HepG2 (cell line): Measurements from ENCODE around the gene RARA. TPM values are rescaled to one million over a fixed set of nuclear protein-coding genes. Genes with fewer than 3 reads are reported as not detected.
A peak's percentile ranks its signal among the peaks of the same experiment; 100 is the strongest.

Experiments
- ATF6 ChIP-seq: sonication (generic); formaldehyde crosslinking; conservative IDR thresholded peaks from 2 replicates; pipeline ENCODE4 v1.4.0; 2020; ENCODE audit warnings: missing genetic modification reagents
- CCDC6 ChIP-seq: sonication (generic); formaldehyde crosslinking; IDR thresholded peaks from 2 replicates; pipeline ENCODE4 v1.8.1; 2022; ENCODE audit warnings: mild to moderate bottlenecking, missing genetic modification reagents, moderate library complexity
- ETV5 ChIP-seq: IDR thresholded peaks from 2 replicates; pipeline ENCODE4 v1.6.1; 2018; ENCODE audit warnings: missing biosample characterization, missing genetic modification reagents, inconsistent platforms, borderline replicate concordance
- GFI1 ChIP-seq: sonication (generic); formaldehyde crosslinking; IDR thresholded peaks from 2 replicates; pipeline ENCODE4 v1.5.0; 2020; ENCODE audit warnings: missing genetic modification reagents, mild to moderate bottlenecking, borderline replicate concordance
- HIVEP1 ChIP-seq: sonication (generic); formaldehyde crosslinking; IDR thresholded peaks from 2 replicates; pipeline ENCODE4 v1.4.0; 2020; ENCODE audit warnings: mild to moderate bottlenecking, missing genetic modification reagents
- KDM3A ChIP-seq: IDR thresholded peaks from 2 replicates; pipeline ENCODE4 v1.6.1; 2018; ENCODE audit warnings: low read depth, missing compliant biosample characterization
- MAFG ChIP-seq: sonication (generic); formaldehyde crosslinking; IDR thresholded peaks from 2 replicates; pipeline ENCODE4 v1.5.1; 2020; ENCODE audit warnings: mild to moderate bottlenecking, missing genetic modification reagents
- MXD1 ChIP-seq: sonication (generic); formaldehyde crosslinking; IDR thresholded peaks from 2 replicates; pipeline ENCODE4 v1.4.0; 2020; ENCODE audit warnings: mild to moderate bottlenecking, missing genetic modification reagents
- NR3C1 ChIP-seq: sonication (generic); formaldehyde crosslinking; IDR thresholded peaks from 2 replicates; pipeline ENCODE4 v1.4.0; 2020; ENCODE audit warnings: missing genetic modification reagents
- RBFOX2 ChIP-seq: fragments of 200-400 bp; formaldehyde crosslinking; IDR thresholded peaks from 2 replicates; pipeline ENCODE4 v1.6.1; 2017; ENCODE audit warnings: low read depth, mild to moderate bottlenecking, low read length
- SKI ChIP-seq: fragments of 450-650 bp; IDR thresholded peaks from one replicate; pipeline ENCODE4 v1.6.1; 2018; ENCODE audit warnings: mild to moderate bottlenecking; ENCODE audit not compliant: partially characterized antibody
- TMF1 ChIP-seq: sonication (generic); formaldehyde crosslinking; IDR thresholded peaks from 2 replicates; pipeline ENCODE4 v1.8.1; 2022; ENCODE audit warnings: low read depth, missing genetic modification reagents
- U2AF2 ChIP-seq: fragments of 200-400 bp; formaldehyde crosslinking; IDR thresholded peaks from 2 replicates; pipeline ENCODE4 v1.6.1; 2017; ENCODE audit warnings: low read depth, mild to moderate bottlenecking, low read length
- XRCC5 ChIP-seq: fragments of 200-400 bp; formaldehyde crosslinking; optimal IDR thresholded peaks from 2 replicates; pipeline ENCODE3; 2017; ENCODE audit warnings: mild to moderate bottlenecking, low read length
- YEATS4 ChIP-seq: sonication (generic); formaldehyde crosslinking; IDR thresholded peaks from 2 replicates; pipeline ENCODE4 v1.4.0; 2020; ENCODE audit warnings: missing genetic modification reagents, borderline replicate concordance
- ZBTB46 ChIP-seq: sonication (generic); formaldehyde crosslinking; IDR thresholded peaks from 2 replicates; pipeline ENCODE4 v1.4.0; 2020; ENCODE audit warnings: mild to moderate bottlenecking, missing genetic modification reagents, borderline replicate concordance
- ZFX ChIP-seq: sonication (generic); formaldehyde crosslinking; IDR thresholded peaks from 2 replicates; pipeline ENCODE4 v1.4.0; 2020; ENCODE audit warnings: mild to moderate bottlenecking, low read depth, missing genetic modification reagents, moderate library complexity
- ZNF264 ChIP-seq: sonication (generic); formaldehyde crosslinking; IDR thresholded peaks from 2 replicates; pipeline ENCODE4 v1.4.0; 2020; ENCODE audit warnings: missing genetic modification reagents
- ZNF274 ChIP-seq: sonication (generic); formaldehyde crosslinking; IDR thresholded peaks from 2 replicates; pipeline ENCODE4 v1.5.1; 2020; ENCODE audit warnings: mild to moderate bottlenecking, missing genetic modification reagents
- ZNF768 ChIP-seq: sonication (generic); formaldehyde crosslinking; IDR thresholded peaks from 2 replicates; pipeline ENCODE4 v1.4.0; 2020; ENCODE audit warnings: missing genetic modification reagents
- ZNF770 ChIP-seq: sonication (generic); formaldehyde crosslinking; IDR thresholded peaks from 2 replicates; pipeline ENCODE4 v1.5.0; 2020; ENCODE audit warnings: mild to moderate bottlenecking, missing genetic modification reagents
- ZSCAN12 ChIP-seq: sonication (generic); formaldehyde crosslinking; IDR thresholded peaks from 2 replicates; pipeline ENCODE4 v1.9.0; 2021; ENCODE audit warnings: mild to moderate bottlenecking, missing genetic modification reagents
- polyA plus RNA-seq, 8 experiments: library from polyadenylated mRNA; depleted of rRNA in 3 of 8; stranded (reverse) in 7 of 8; unstranded in 1 of 8; fragments of >200 nt; fragmentation: Illumina TruSeq in 4 of 8; extraction: Trizol in 4 of 8; gene quantifications; 2 replicates each; pipeline versions ENCODE4 v1.2.1 to v1.2.3, GENCODE V29; 2011 to 2016; ENCODE audit warnings: low read depth in 4 of 8, missing spikeins in 1 of 8, mixed read lengths in 1 of 8; ENCODE audit not compliant: insufficient read depth in 1 of 8
- total RNA-seq, 5 experiments: library from RNA; depleted of rRNA; stranded (reverse); fragments of >200 nt; fragmentation: Illumina TruSeq; extraction: Trizol; gene quantifications; 2 replicates each; pipeline ENCODE4 v1.2.3, GENCODE V29; 2016; ENCODE audit warnings: low read depth in 1 of 5

Gene RARA
- total and polyA plus RNA-seq, 2 of the 13 experiments (the other 11 are each of a cell fraction or from before 2014, with no cell fraction given): 6.4 to 8.6 TPM

- TF ChIP-seq ZNF770 (CRISPR knock-in tag) (peak; percentile 40; the same call in 1 of the 2 replicates), ZNF274 (CRISPR knock-in tag) (peak; percentile 81; the same call in 1 of the 2 replicates), ZSCAN12 (CRISPR knock-in tag) (0 out of 2 replicates have a peak, but pooled peaks have one; percentile 22), MXD1 (CRISPR knock-in tag) (peak; percentile 21), ETV5 (CRISPR knock-in tag) (peak; percentile 60), SKI (peak; percentile 82), U2AF2 (no peak), ZNF768 (CRISPR knock-in tag) (peak; percentile 58; the same call in 1 of the 2 replicates), GFI1 (peak; percentile 75), KDM3A (CRISPR knock-in tag) (peak; percentile 57; the same call in 1 of the 2 replicates), ZNF264 (CRISPR knock-in tag) (no peak), NR3C1 (no peak), HIVEP1 (CRISPR knock-in tag) (peak; percentile 90), ZFX (CRISPR knock-in tag) (peak; percentile 70), TMF1 (CRISPR knock-in tag) (no peak), CCDC6 (CRISPR knock-in tag) (0 out of 2 replicates have a peak, but pooled peaks have one; percentile 37), ATF6 (CRISPR knock-in tag) (0 out of 2 replicates have a peak, but pooled peaks have one; percentile 6), YEATS4 (CRISPR knock-in tag) (peak; percentile 51; the same call in 1 of the 2 replicates), XRCC5 (peak; percentile 57), RBFOX2 (peak; percentile 82), MAFG (CRISPR knock-in tag) (no peak), ZBTB46 (CRISPR knock-in tag) (peak; percentile 2; the same call in 1 of the 2 replicates)
Observed at GRCh38 chr17:40345161-40345993, 36.4 kb downstream of the RARA start (continued).
